ENCODE measurements around the gene CD7. TPM values are rescaled to one million over a fixed set of nuclear protein-coding genes. Genes with fewer than 3 reads are reported as not detected.

Gene CD7
- total and polyA plus RNA-seq, 9 of the 15 experiments (the other 6 are each of a cell fraction or from before 2014, with no cell fraction given) = 0.21 to 0.35 TPM; not detected in 7

DNA sequence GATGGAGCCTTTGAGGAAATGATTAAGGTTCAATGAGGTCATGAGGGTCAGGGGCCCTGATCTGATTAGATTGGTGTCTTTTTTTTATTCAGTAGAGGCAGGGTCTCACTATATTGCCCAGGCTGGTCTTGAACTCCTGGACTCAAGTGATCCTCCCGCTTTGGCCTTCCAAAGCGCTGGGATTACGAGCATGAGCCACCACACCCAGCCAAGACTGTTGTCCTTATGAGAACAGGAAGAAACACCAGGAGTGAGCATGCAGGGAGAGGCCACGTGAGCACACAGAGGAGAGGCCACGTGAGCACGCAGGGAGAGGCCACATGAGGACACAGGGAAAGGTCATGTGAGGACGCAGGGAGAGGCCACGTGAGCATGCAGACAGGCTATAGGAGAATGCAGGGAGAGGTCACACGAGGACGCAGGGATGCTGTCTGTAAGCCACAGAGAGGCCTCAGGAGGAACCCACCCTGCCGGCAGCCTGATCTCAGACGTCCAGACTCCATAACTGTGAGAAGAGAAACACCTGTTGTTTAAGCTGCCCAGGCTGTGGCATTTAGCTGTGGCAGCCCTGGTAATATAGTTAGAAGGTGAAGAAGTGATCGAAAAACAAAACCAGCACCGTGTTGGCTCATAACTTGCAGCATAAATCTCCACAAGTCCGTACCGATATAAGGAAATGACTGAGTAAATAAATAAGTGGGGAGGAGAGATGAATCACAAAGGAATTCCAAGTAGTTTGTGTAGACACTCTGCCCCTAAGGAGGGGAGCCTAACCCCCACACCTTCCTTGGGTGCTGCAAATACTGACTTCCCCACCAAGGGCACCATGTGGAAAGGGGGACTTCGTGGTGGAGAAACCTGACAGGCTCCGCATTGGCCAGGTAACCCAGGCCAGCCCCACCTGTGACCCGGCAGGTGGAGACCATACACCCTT lies 29.3 kb downstream of the CD7 start (continued):
- TF ChIP-seq, protein P1, sequence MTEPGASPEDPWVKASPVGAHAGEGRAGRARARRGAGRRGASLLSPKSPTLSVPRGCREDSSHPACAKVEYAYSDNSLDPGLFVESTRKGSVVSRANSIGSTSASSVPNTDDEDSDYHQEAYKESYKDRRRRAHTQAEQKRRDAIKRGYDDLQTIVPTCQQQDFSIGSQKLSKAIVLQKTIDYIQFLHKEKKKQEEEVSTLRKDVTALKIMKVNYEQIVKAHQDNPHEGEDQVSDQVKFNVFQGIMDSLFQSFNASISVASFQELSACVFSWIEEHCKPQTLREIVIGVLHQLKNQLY (CRISPR knock-in tag; conservative IDR thresholded peaks at IDR 0.05) = peak in 1 of 2 experiments; percentile 98; a peak in 2 of 4 replicates
- TF ChIP-seq ZFP1 (CRISPR knock-in tag; IDR thresholded peaks at IDR 0.05) (no peak), GATA2 (CRISPR knock-in tag; IDR thresholded peaks at IDR 0.05) (no peak), BDP1 (IDR thresholded peaks at IDR 0.05; ENCODE audit: insufficient read depth, insufficient read length) (no peak), ZNF347 (CRISPR knock-in tag; IDR thresholded peaks at IDR 0.05; ENCODE audit: low read depth) (no peak), ELF2 (CRISPR knock-in tag; IDR thresholded peaks at IDR 0.05) (0 out of 2 replicates have a peak, but pooled peaks have one; percentile 46), YBX1 (IDR thresholded peaks at IDR 0.05) (no peak)
- TF ChIP-seq, protein P2, sequence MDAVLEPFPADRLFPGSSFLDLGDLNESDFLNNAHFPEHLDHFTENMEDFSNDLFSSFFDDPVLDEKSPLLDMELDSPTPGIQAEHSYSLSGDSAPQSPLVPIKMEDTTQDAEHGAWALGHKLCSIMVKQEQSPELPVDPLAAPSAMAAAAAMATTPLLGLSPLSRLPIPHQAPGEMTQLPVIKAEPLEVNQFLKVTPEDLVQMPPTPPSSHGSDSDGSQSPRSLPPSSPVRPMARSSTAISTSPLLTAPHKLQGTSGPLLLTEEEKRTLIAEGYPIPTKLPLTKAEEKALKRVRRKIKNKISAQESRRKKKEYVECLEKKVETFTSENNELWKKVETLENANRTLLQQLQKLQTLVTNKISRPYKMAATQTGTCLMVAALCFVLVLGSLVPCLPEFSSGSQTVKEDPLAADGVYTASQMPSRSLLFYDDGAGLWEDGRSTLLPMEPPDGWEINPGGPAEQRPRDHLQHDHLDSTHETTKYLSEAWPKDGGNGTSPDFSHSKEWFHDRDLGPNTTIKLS (IDR thresholded peaks at IDR 0.05; ENCODE audit: borderline replicate concordance, low read depth) = peak; percentile 97
- TF ChIP-seq, protein P3, sequence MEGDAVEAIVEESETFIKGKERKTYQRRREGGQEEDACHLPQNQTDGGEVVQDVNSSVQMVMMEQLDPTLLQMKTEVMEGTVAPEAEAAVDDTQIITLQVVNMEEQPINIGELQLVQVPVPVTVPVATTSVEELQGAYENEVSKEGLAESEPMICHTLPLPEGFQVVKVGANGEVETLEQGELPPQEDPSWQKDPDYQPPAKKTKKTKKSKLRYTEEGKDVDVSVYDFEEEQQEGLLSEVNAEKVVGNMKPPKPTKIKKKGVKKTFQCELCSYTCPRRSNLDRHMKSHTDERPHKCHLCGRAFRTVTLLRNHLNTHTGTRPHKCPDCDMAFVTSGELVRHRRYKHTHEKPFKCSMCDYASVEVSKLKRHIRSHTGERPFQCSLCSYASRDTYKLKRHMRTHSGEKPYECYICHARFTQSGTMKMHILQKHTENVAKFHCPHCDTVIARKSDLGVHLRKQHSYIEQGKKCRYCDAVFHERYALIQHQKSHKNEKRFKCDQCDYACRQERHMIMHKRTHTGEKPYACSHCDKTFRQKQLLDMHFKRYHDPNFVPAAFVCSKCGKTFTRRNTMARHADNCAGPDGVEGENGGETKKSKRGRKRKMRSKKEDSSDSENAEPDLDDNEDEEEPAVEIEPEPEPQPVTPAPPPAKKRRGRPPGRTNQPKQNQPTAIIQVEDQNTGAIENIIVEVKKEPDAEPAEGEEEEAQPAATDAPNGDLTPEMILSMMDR (IDR thresholded peaks at IDR 0.05 in 2 of 3, conservative IDR thresholded peaks at IDR 0.05 in 1 of 3; ENCODE audit: insufficient read depth in 2 of 3, low read depth in 1 of 3, low read length in 3 of 3) = no peak
- TF ChIP-seq, protein P4, sequence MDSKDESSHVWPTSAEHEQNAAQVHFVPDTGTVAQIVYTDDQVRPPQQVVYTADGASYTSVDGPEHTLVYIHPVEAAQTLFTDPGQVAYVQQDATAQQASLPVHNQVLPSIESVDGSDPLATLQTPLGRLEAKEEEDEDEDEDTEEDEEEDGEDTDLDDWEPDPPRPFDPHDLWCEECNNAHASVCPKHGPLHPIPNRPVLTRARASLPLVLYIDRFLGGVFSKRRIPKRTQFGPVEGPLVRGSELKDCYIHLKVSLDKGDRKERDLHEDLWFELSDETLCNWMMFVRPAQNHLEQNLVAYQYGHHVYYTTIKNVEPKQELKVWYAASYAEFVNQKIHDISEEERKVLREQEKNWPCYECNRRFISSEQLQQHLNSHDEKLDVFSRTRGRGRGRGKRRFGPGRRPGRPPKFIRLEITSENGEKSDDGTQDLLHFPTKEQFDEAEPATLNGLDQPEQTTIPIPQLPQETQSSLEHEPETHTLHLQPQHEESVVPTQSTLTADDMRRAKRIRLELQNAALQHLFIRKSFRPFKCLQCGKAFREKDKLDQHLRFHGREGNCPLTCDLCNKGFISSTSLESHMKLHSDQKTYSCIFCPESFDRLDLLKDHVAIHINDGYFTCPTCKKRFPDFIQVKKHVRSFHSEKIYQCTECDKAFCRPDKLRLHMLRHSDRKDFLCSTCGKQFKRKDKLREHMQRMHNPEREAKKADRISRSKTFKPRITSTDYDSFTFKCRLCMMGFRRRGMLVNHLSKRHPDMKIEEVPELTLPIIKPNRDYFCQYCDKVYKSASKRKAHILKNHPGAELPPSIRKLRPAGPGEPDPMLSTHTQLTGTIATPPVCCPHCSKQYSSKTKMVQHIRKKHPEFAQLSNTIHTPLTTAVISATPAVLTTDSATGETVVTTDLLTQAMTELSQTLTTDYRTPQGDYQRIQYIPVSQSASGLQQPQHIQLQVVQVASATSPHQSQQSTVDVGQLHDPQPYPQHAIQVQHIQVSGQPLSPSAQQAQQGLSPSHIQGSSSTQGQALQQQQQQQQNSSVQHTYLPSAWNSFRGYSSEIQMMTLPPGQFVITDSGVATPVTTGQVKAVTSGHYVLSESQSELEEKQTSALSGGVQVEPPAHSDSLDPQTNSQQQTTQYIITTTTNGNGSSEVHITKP (IDR thresholded peaks at IDR 0.05; ENCODE audit: partially characterized antibody) = peak; percentile 80
- TF ChIP-seq, protein P5, sequence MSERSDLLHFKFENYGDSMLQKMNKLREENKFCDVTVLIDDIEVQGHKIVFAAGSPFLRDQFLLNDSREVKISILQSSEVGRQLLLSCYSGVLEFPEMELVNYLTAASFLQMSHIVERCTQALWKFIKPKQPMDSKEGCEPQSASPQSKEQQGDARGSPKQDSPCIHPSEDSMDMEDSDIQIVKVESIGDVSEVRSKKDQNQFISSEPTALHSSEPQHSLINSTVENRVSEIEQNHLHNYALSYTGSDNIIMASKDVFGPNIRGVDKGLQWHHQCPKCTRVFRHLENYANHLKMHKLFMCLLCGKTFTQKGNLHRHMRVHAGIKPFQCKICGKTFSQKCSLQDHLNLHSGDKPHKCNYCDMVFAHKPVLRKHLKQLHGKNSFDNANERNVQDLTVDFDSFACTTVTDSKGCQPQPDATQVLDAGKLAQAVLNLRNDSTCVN (CRISPR knock-in tag; IDR thresholded peaks at IDR 0.05) = no peak
- TF ChIP-seq, protein P6, sequence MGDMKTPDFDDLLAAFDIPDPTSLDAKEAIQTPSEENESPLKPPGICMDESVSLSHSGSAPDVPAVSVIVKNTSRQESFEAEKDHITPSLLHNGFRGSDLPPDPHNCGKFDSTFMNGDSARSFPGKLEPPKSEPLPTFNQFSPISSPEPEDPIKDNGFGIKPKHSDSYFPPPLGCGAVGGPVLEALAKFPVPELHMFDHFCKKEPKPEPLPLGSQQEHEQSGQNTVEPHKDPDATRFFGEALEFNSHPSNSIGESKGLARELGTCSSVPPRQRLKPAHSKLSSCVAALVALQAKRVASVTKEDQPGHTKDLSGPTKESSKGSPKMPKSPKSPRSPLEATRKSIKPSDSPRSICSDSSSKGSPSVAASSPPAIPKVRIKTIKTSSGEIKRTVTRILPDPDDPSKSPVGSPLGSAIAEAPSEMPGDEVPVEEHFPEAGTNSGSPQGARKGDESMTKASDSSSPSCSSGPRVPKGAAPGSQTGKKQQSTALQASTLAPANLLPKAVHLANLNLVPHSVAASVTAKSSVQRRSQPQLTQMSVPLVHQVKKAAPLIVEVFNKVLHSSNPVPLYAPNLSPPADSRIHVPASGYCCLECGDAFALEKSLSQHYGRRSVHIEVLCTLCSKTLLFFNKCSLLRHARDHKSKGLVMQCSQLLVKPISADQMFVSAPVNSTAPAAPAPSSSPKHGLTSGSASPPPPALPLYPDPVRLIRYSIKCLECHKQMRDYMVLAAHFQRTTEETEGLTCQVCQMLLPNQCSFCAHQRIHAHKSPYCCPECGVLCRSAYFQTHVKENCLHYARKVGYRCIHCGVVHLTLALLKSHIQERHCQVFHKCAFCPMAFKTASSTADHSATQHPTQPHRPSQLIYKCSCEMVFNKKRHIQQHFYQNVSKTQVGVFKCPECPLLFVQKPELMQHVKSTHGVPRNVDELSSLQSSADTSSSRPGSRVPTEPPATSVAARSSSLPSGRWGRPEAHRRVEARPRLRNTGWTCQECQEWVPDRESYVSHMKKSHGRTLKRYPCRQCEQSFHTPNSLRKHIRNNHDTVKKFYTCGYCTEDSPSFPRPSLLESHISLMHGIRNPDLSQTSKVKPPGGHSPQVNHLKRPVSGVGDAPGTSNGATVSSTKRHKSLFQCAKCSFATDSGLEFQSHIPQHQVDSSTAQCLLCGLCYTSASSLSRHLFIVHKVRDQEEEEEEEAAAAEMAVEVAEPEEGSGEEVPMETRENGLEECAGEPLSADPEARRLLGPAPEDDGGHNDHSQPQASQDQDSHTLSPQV (IDR thresholded peaks at IDR 0.05) = peak; percentile 98

All from K562 (cell line).